Posterior cingulate gyrus (tissue), 11 donors: ENCODE measurements around the gene GDAP1L1.

Experiments used
- DNase-seq, 10 donors: peaks; one replicate each; pipeline versions ENCODE4 v3.0.0 to v3.0.0-alpha.2; 2020 to 2021; ENCODE audit warnings: mixed read lengths in 3 of 10
- intact Hi-C: fragments of 100-400 bp; cut with DNase I; formaldehyde crosslinking; loops from one replicate; pipeline ENCODE4 v1.15.1; 2023

Gene GDAP1L1

DNA sequence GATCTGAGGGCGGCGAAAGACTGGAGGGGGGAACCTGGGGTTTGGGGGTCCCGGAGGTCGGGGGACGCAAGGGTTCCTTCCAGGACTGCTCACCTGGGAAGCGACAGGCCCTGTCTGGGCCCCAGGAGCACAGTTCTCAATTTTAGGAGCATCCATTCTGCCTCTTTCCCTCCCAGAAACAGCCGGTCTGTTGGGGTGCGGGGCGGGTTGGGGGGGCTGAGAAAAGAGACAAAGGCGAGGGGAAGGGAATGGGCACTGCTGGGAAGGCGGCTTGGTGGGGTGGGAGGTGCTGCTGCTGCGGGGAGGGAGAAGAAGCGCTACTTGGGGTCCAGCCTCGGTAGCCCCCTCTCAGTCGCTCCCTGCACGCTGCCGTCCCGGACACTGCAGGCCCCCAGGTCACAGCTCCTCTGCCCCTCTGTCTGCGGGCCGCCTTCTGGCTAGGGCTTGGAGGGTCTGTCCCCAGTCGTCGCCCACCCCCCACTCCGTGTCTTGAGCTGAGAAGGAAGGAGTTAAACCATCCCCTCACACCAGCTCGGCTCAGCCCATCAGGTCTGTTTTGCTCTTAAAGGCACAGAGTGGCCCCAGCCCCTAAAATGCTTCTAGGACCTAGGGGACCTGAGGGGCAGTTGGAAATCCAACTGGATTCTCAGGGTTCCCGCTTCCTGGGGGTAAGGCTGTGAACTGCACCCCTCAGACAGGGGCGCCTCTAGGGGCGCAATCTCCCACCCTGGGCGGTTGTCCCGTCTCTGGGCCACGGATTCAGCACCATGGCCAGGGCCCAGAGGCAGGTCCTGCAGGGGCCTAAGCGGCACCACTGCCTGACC lies 690 bp downstream of the GDAP1L1 start:
- intact Hi-C loops = no loop called here
- peak in 7 of 10 donors; percentile 21 to 85 (median 32) for DNase-seq

DNA sequence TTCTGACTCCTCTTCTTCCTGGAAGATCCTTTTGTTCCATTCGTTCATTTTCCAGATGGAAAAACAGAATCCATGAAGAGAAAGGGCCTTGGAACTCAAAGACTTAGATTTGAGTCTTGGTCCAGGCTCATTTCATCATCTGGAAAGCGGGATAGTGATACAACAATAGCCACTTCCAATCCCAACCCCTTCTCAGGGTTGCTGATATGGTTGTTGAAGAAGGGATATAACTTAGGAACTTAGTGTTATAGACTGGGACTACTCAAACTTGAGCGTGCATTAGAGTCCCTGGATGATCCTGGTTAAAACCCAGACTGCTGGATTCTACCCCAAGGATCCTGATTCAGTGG lies 1.3 kb downstream of the GDAP1L1 start:
- DNase-seq = no peak
- intact Hi-C loops = no loop called here

DNA sequence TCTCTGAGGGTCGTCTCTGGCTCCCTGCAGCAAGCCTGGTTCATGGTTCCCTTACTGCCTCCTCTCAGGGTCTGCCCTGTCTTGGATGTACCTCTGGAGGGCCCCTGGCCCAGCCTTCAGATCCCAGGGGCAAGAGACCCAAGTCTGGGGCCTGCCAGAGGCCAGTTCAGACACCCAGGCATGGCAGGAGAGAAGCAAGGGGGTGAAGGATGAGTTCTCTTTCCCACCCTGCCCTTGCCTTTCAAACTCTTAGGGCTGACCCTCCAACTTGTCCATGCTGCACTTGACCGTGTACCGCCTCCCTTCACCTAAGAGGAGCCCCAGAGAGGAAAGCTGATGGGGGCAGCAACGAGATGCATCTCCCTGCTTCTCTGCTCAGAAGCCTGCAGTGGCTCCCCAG lies 4.2 kb downstream of the GDAP1L1 start:
- intact Hi-C loops = no loop called here
- peak in 1 of 10 donors; percentile 56 for DNase-seq

DNA sequence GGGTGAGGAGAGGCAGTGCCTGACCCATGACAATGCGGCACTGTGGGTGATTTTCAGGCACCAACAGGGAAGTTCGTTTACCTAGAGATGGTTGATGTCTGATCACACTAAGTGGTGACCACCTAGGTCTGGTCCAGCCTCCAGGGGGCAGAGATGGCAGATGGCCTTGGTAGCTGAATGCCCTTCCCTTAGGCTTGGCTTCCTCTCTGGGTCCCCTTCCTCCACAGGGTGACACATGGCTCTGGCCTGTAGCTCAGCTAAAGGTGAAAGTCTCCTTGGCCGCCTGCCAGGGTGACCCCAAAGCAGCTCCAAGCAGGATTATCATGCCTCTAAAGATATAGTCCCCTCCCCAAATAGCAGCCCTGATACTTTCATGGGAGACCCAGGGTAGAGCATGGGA lies 6.4 kb downstream of the GDAP1L1 start:
- DNase-seq = peak in 2 of 10 donors; percentile 28 to 62
- intact Hi-C loops = no loop called here

DNA sequence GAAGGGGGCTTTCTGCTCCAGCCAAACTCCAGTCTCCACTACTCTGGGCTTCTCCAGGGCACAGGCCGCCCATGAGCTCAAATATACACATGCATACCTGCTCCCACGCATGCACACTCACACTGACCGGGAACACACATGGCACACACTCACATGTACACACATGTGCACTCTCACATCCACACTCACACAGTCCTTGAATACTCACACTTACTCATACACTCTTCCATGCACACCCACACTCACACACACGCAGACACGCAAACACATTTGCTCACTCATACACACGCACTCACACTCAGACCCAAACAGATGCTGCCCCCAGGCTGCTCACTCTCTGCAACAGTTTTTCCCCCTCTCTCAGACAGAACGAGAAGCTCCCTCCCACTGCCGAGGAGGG lies 7.0 kb downstream of the GDAP1L1 start:
- intact Hi-C loops = no loop called here
- peak in 1 of 10 donors; percentile 69 for DNase-seq

DNA sequence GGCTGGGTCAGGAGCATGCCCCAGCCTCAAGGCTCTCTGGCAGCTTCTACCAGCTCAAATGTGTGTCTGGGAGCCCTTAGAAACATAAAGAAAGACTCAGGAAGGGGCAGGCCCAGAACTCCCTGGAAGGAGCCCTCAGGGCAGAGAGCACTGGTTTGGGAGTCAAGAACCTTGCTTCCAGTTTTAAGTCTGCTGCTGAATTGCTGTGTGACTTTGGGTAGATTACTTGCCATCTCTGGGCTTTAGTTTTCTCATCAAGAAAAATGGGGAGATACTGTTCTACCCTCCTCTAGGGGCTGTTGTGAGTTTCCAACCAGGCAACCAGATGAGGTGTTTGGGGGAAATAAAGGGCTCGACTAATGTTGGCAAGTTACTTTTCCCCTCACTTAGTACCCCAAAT lies 8.8 kb downstream of the GDAP1L1 start:
- DNase-seq = peak in 1 of 10 donors; percentile 10
- intact Hi-C loops = no loop called here

DNA sequence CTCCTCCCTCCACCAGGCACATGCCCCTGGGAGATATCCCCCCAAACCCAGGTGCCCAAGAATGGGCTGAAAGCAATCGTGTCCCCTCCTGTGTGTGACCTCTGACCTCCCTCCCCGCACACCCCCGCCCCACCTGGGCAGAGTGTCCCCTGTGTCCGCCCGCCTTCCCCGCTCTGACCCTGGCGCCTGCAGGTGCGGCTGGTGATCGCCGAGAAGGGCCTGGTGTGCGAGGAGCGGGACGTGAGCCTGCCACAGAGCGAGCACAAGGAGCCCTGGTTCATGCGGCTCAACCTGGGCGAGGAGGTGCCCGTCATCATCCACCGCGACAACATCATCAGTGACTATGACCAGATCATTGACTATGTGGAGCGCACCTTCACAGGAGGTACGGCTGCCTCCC lies 9.9 kb downstream of the GDAP1L1 start:
- DNase-seq = peak in 1 of 10 donors; percentile 47
- intact Hi-C loops = no loop called here

DNA sequence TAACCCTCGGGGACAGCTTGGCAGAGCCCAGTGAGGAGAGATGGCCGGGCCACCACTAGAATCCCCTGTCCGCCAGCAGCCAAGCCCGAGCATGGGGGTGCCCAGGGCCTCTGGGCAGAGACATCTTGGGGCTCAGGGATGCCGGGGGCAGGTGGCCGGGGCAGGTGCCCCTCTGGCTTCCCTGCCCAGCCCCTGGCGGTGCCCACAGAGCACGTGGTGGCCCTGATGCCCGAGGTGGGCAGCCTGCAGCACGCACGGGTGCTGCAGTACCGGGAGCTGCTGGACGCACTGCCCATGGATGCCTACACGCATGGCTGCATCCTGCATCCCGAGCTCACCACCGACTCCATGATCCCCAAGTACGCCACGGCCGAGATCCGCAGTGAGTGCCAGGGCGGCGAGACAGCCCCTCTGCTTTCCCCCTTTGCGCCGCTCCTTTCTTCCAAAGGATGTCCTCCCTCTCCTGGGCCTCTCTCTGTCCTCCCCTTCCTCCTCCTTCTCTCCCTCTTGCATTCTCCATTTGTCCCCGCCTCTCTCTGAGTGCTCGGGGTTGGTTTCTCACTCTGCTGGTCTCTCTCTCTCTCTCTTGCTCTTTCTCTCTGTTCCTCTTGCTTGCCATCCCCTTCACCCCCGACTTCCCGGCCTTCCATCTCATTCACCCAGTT lies 11.2 kb downstream of the GDAP1L1 start:
- intact Hi-C loops = no loop called here
- no peak for DNase-seq

DNA sequence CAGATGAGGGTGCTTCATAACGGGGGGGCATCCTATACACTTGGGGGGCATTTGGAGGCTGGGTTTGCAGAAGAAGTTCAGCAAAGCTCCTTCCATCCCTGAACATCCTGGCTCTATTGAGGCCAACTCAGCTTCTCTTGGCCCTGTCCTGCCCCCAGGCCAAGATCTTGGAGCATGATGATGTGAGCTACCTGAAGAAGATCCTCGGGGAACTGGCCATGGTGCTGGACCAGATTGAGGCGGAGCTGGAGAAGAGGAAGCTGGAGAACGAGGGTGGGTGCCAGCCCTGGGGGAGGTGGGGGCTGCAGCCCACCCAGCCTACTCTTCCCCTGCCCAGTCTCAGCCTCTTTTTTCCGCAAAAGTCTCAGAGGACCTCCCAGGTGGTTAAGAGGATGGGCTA lies 17.2 kb downstream of the GDAP1L1 start:
- intact Hi-C loops = no loop called here
- no peak for DNase-seq

DNA sequence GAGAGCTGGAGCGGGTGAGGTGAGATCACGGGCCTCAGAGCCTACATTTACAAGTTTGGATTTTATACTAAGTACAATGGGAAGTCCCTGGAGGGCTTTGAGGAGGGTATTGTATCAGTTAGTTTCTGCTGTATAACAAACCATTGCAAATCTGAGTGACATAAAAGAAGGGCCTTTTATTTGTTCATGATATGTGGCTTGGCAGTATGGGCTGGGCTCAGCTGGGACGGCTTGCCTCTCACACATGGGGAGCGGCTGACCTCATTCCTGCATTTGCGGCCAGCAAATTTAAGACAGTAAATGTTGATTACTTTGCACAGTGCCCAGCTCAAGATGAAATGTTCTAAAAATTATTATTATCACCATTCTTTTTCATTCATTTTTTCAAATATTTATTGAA lies 21.7 kb downstream of the GDAP1L1 start:
- intact Hi-C loops = no loop called here
- DNase-seq = no peak

DNA sequence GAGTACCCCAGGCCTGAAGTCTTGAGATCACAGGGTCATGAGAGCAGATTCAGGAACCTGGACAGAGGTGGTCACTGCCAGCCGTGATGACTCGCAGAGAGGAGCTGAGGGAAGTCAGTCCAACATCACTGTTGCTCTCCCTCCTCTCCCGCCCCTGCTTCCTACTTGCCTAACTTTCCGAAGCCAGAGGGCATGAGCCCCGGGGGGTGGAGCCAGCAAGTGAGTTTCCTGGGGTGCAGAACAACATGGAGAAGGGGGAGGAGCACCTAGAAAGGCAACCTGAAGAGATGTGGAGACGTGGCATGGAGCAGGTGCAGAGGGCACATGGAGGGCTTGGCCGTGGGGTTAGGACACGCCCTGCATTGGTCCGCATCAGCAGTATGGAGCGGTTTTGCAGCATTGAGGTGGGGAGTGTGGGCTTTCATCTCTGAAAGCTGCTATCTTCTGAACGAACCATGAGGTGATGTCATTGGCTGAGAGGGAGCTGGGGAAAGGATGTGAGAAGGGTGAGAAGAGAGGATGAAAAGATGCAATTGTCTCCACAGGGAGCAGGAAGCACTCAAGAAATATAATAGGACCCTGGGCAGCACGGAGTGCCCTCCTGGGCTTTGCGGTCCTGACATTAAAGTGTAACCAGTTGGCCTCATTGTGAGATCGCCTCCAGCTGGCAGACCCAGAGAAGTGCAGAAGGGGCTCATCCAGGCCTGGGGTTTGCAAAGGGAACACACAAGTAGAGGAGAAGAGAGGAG lies 25.0 kb downstream of the GDAP1L1 start:
- DNase-seq = no peak

DNA sequence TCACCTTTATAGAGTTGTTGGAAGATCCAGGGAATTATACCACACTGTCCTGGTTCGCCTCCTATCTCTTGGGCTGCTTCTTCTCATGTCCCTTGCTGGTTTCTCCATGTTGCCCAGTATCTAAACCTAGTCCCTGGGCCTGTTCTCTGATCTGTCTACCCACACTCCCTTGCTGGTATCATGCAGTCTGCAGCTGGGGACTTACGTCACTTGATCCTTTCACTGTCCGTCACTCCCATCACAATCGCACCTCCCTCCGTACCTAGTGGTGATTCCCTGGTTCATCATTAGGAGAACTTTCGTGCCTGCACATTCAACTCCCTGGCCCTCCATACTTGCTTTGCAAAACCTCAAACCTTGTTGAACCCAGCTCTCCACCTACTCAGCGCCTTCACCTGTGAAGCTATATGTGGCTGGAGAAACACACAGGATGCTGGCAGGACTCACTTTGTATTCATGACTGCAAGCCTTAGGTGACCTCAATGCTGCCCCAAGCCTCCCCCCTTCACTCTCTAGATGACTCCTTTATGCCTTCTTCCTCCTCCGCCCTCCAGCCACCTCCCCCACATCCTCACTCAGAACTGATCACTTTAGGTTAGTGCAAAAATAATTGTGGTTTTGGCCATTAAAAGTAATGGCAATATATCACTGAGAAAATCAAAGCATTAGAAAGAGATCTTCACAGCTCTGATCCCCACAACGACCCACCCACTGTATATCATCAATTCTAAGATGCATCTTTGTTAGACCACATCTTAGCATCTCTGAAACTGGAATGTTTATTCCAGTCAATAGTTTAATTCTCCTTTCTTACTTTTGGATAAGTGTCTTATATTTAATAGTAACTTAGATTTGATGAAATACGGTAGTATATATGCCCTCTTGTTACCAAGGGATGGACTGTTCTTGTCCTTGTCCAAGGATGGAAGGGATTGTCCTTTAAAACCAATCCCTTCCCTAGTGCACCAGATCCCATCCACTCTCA lies 26.4 kb downstream of the GDAP1L1 start:
- intact Hi-C loops = no loop called here
- DNase-seq = no peak

More for the DNA sequence above, 25.0 kb downstream of the GDAP1L1 start:
- intact Hi-C loops = no loop called here

DNA sequence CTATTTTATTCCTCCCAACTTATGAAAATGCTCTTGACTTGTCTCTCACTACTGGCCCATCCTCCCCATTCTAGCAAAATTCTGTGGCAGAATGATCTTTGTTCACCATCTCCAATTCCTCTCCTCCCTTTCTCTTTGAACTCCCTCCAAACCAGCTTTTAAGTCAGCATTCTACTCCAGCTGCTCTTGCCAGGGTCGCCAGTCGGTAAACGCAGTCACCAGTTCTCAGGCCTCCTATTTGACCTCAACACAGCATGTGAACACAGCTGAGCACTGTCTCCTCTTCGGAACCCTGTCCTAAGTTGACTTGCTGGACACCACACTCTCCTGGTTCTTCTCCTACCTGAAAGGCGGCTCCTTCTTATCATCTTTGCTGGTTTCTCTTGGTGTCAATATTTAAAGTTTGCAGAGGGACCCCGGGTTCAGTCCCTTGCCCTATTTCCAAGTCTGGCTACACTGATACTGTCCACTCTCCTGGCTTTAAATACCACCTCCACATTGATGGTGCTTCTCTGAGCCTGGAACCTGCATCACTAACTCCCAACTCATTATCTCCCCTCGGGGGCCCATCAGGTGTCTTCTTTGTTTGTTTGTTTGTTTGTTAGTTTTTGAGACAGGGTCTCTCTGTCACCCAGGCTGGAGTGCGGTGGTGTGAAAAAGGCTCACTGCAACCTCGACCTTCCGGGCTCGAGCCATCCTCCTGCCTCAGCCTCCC lies 27.4 kb downstream of the GDAP1L1 start:
- intact Hi-C loops = no loop called here
- no peak for DNase-seq

DNA sequence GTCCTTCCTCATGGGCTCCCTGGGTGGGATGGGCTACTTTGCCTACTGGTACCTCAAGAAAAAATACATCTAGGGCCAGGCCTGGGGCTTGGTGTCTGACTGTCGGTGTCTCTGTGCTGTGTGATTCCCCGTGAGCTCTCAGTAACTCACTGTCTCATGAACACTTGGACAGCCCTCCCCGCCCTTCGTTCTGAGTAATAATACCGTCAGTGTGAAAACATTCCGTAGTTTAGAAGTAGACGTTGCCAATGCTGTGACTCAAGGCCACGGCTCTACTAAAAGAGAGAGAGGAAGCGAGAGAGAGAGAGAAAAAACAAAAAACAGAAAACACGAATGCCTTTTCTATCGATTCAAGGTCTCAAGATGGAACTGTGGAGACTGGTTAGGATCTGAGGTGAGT lies 32.1 kb downstream of the GDAP1L1 start:
- intact Hi-C loops = no loop called here
- peak in 2 of 10 donors; percentile 10 to 20 for DNase-seq

DNA sequence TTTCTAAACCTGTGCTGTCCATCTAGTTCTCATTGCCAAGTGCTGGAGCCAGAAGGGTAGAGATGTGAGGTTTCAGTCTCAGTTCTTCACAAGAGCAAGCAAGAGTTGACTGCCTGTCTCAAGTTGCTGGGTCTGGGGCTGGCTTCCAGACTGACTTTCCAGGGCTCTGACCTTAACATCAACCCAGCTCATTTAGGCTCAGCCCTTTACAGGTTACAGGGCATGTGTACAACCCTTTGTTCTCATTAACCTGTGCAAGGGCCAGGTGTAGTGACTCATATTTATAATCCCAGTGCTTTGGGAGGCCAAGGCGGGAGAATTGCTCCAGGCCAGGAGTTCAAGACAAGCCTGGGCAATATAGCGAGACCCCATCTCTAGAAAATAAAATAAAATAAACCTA lies 33.3 kb downstream of the GDAP1L1 start:
- no peak for DNase-seq
- intact Hi-C loops = no loop called here

DNA sequence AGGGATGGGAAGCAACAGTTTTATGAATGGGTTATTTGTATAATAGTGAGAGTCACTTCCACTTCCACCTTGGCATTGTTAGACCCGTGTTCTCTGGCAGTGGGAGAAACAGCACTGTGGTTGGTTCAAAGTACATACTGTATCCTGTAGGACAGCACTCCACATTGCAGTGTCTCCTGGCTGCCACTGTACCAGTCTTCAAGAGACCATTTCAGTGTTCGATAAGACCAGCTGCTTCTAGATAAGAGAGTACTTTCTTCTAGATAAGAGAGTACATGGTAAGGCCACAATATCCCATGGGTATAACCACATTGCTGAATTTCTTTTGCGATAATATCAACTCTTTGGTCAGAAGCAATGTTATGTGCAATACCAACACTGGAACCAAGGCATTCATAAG lies 35.1 kb downstream of the GDAP1L1 start:
- intact Hi-C loops = no loop called here
- DNase-seq = no peak

DNA sequence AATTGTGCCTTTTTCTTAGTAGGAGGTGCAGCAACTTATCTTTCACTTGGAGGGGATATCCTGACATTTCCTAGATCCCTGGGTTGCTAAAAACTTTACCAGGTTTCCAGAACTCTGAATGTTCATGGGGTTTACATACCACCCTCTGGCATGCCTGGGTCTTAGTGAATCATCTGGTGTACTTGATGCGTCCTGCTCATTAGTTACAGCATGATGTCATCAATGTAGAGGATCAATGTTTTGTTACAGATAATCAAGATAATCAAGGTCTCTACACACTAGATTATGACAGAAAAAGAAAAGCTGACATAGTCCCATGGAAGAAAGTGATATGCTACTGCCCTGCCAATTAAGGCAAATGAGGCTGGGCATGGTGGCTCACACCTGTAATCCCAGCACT lies 36.9 kb downstream of the GDAP1L1 start:
- DNase-seq = no peak
- intact Hi-C loops = no loop called here

DNA sequence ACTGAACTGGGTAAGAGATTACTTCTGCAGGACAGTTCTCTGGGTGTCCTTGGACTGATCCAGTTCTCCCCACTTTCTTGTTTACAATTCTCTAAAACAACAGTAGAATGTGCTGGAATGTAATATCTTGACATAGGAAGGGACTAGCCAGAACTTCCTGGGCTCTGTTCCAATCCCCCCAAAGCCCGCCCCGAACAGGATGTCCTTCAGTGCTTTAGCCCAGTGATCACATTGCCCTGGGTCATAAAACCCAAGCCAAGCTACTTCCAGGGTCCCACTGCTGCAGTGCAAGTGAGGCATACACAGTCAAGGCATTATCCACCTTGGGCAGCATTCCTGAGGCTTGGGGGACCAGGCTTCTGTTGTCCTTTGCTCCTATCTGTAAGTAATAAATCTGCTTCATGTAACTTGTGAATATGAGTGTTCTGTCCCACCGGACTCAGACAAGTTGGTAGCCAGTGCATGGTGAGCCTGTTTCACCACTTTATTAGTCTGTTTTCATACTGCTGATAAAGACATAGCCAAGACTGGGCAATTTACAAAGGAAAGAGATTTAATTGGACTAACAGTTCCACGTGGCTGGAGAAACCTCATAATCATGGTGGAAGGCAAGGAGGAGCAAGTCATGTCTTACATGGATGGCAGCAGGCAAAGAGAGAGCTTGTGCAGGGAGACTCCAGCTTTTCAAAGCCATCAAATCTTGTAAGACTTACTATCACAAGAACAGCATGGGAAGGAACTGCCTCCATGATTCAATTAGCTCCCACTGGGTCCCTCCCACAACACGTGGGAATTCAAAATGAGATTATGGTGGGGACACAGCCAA lies 40.4 kb downstream of the GDAP1L1 start:
- intact Hi-C loops = no loop called here
- no peak for DNase-seq

DNA sequence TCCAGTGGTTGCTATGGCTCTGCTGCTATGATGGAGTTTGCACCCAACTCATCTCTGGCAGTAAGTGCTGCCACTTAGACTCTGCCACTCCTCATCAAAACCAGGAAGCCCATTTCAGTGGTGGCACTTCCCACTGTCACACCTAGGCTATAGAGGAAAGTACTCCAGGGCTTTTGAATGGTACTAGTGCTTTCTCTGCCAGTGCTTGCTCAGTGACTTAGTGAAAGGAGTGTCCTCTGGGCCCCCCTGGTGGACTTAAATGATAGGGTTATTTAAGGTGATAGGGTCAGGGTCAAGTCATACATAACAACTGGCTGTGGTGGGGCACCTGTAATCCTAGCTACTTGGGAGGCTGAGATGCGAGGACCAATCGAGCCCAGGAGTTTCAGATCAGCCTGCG lies 41.1 kb downstream of the GDAP1L1 start:
- DNase-seq = no peak

More for the DNA sequence above, 41.1 kb downstream of the GDAP1L1 start:
- intact Hi-C loops = no loop called here
